GM21528 (cell line): ENCODE data around the gene SPTBN1.
A peak's percentile ranks its signal among the peaks of the same experiment; 100 is the strongest.
"Not testable (repeated sequence)": the region's sequence is repeated elsewhere in the genome, so short reads cannot be mapped to it uniquely, and the experiment has no call there.

Source experiments
- ATAC-seq: cut with Tn5 transposase; IDR thresholded peaks from one replicate; pipeline ENCODE4 v1.9.1; 2021; ENCODE audit warnings: mild to moderate bottlenecking, moderate library complexity; ENCODE audit not compliant: unreplicated experiment, low FRiP score

The SPTBN1 gene

DNA sequence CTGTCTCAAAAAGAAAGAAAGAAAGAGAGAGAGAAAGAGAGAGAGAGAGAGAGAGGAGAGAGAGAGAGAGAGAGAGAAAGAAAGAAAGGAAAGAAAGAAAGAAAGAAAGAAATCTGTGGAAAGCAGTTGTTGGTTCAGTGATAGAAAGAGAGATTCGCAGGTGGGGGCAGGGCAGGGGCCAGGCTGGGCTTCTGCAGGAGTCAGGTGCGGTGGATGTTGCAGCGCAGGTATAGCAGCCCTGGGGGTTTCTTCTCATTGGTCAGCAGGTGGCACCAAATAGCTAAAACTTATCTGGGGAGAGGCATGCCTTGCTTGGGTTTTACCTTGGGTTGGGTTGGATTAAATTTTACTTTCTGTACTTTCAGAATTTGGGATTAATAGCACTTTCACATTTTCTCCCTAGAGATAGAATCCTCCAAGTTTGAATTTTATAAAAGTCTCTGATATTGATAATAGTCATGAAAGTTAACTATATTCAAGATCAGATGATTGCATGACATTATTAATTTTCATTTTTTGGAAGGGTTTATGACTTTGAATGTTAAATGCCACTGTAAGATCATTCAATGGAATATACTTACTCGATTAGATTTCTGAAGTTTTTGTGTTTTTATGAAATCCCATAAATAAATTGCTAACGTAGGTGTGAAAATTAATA, 66.6 kb downstream of the SPTBN1 start:
- no peak for ATAC-seq

DNA sequence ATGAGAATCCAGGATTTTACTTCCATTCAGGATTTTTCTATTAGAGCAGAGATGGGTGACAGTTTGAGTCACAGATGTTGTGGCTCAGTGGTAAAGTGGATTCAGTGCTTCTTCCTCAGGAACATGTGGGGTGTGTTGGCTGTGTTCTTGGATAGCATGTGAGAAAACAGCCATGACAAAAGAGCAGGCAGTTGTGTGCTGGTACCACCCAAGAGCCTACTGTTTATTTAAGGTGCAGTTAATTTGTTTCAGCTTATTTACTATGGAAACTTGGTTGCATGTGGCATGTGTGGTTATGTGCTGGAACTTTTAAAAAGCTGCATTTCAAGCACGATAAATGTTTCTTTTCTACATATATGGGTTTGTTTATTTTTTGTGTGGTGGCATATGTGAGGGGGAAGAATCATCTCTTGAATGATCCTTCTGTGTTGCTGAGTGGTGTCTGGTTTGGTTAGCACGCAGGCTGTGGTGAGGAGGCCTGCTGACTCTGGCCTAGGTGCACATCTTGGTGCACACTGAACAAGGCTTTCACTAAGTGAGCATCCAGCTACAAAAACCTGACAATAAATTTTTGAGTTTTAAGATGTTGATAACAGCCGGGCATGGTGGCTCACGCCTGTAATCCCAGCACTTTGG, 67.3 kb downstream of the SPTBN1 start:
- no peak for ATAC-seq

DNA sequence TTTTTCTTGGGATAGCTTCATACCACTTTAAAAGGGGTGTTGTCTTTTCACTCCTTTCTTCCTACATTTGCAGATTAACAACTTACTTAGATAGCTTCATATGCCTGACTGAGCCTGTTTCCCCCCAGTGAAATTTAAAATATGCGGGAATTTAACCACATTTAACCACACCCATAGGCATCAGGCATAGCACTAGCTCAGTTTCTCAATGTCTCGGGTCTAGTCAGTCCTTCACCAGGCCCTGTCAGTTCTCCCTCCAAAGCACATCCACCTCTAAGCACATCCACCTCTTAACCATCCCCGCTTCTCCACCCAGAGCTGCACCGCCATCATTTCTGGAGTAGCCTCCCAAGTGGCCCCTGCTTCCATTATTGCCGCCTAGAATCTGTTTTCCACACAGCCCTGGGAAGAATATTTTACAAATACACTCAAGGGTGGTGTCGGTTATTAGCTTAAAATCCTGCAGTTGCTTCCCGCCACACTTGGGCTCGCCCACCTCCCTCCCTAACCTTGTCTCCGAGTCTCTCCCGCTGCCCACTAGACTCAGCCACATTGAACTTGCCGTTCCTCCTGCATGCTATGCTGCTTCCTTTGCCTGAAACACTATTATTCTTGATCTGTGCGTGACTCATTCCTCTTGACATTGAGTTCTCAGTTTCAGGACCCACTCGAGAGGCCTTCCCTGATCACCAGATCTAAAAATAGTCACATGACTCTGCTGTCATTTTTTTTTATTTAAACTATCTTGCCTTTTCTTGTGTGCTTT, 68.3 kb downstream of the SPTBN1 start:
- peak; percentile 57 for ATAC-seq

DNA sequence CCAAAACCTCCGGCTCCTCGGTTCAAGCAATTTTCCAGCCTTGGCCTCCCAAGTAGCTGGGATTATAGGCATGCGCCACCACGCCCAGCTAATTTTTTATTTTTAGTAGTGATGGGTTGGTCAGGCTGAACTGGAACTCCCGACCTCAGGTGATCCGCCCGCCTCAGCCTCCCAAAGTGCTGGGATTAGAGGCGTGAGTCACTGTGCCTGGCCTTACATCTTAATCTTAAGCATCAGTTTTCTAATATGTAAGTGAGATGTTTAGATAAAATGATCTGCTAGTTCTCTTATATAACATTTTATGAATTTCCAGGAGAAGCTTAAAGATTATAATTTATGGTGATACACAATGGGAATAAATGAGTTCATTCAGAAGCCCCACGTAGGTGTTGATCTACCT, 69.2 kb downstream of the SPTBN1 start:
- ATAC-seq, result no peak

DNA sequence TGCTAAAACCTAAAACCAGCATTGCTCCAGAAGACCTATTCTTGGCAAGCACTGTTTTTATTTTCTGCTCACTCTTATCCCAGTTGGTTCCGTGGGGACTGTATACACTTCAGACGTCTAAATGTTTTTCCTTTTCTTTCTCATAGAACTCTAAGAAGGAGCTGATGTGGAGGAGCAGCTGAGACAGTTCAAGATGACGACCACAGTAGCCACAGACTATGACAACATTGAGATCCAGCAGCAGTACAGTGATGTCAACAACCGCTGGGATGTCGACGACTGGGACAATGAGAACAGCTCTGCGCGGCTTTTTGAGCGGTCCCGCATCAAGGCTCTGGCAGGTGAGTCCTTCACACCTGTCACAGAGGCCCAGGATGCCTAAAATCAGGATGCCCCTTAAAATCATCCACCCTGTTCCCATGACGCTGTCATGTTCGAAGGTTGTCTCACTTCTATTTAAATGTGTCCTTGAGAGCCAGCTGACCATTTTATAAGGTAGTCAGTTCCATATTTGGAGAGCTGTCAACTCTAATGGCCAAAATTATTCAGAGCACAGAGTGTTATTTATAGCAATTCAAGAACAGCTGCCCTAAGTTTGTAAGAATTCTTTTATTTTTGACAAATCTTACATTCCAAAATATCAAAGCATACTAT, 70.2 kb downstream of the SPTBN1 start:
- ATAC-seq, result no peak

DNA sequence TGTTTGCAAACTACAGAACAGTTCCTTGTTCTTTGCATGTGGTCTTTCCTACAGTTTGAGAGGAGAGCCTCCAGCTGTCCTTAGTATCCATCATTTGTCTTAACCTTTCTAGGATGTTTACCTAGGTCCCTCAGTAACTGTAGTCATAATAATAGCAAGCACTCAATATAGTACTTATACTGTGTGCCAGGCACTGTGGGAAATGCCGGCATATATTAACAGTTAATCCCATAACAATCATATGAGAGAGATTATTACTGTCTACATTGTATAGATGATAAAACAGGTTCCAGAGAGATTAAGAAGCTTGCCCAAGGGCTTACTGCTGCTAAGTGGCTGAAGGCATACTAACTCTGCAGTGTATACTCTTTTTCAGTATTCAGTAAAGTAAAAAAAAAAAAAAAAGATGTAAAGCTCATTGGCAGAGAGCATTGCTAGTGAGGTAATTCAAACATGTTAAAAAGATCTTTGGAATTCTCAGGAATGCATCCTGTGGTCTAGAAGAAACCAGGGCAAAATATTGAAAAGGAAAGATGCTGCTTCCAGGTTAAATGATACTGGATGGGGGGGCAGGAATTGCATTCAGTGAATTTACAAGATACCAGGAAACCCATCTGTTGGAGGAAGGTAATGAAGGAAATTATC, 72.3 kb downstream of the SPTBN1 start:
- no peak for ATAC-seq

GRCh38 chr2:54529518-54529917, 73.4 kb downstream of the SPTBN1 start:
- ATAC-seq, result not testable (repeated sequence)

GRCh38 chr2:54529935-54530334, 73.8 kb downstream of the SPTBN1 start:
- ATAC-seq, result no peak

DNA sequence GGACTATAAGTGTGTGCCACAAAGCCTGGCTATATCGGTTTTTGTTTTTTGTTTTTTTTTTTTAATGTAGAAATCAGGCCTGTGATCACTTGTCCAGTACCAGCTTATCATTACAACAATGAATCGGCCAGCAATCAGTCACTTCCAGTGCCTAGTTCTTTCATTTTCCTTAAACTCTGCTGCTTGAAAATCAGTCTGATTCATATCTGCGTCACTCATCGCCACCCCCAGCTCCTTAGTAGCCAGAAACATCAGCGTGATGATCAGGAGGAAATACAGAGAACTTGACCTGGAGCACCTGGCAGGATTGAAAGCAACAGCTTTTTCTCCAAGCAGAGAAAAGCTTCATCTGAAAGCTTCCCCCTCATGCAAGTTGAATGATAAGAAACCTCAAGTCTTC, 75.4 kb downstream of the SPTBN1 start:
- ATAC-seq, result no peak

DNA sequence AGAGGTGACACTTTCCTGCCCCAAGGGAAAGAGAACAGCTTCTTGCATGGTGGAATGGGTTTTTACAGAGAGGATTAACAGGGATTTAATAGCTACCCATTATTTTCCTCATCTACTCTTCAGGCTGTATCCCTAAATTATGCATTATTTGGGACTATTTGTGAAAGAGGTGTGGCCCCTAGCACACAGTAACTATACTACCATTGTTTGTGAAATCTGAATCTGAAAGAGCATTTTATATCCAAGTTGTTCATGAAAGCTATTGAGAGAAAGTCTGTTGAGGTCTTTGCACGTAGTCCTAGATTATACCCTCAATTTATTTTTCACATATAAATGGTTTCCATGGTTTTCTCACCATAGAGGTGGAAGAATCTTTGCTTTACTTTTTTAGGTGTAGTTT, 78.1 kb downstream of the SPTBN1 start:
- ATAC-seq, result no peak

- ATAC-seq, result no peak
Observed at GRCh38 chr2:54534625-54535024, 78.5 kb downstream of the SPTBN1 start.

- ATAC-seq, result no peak
Observed at GRCh38 chr2:54535599-54536195, 79.6 kb downstream of the SPTBN1 start.

GRCh38 chr2:54536720-54537119, 80.6 kb downstream of the SPTBN1 start:
- ATAC-seq, result no peak

GRCh38 chr2:54538537-54538936, 82.4 kb downstream of the SPTBN1 start:
- no peak for ATAC-seq

DNA sequence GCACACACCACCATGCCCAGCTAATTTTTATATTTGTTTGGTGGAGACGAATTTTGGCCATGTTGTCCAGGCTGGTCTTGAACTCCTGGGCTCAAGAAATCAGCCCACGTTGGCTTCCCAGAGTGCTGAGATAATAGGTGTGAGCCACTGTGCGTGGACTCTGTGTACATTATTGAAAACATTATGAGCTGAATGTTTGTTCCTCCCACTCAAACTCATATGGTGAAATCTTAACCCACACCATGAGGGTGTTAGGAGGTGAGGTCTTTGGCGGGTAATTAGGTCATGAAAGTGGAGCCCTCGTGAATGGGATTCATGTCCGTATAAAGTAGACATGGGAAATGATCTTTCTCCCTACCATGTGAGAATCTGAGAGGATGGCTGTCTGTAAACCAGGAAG, 83.6 kb downstream of the SPTBN1 start:
- no peak for ATAC-seq

DNA sequence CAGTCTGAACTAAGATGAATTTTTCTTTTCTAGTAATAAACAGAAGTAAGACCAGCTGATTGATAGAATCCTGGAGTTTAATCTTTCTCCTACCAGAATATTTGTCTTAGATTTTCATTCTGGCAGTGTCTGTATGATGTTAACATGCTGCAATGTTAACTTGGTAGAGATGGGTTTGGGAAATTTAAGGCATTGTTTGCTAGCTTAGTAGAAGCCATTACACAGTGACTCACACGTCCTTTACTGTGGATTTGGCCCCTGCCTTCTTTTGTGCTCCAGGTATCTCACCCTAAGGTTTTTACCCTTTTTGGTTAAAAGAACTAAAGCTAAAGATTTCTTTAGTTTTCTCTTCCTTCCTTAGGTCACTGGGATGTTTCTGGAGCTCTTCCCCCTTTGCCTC, 84.1 kb downstream of the SPTBN1 start:
- ATAC-seq, result no peak

DNA sequence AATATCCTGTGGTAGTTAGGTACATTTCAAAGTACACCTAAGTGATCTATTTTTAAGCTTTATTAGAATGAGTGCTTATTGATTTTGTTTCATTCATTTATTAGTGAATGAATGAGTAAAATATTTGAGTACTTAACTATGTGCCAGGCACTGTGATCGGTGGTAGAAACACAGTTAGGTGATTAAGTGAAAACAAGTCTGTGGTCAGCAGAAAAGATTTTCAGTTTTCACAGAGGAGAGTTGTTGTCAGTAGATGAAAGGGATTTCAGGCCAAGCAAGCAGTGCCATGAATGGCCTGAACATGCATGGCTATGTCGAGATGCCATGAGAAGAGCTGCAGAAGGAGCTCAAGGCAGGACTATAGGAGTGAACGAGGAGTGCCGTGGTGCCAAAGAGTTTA, 85.9 kb downstream of the SPTBN1 start:
- ATAC-seq, result no peak

- ATAC-seq, result no peak
Observed at GRCh38 chr2:54543733-54544396, 87.7 kb downstream of the SPTBN1 start.

GRCh38 chr2:54545702-54546450, 89.7 kb downstream of the SPTBN1 start:
- no peak for ATAC-seq
